BLaER1 (cell line): Measurements from ENCODE around the gene TTF1.

Experiments used
- H3K27ac ChIP-seq: shearing (Covaris generic); formaldehyde crosslinking; 2 replicates; pipeline ENCODE4 v1.8.1; 2022
- H3K27me3 ChIP-seq: shearing (Covaris generic); formaldehyde crosslinking; 2 replicates; pipeline ENCODE4 v1.8.1; 2022
- H3K36me3 ChIP-seq: shearing (Covaris generic); formaldehyde crosslinking; 2 replicates; pipeline ENCODE4 v1.8.1; 2022
- H3K4me1 ChIP-seq: shearing (Covaris generic); formaldehyde crosslinking; 2 replicates; pipeline ENCODE4 v1.8.1; 2022
- H3K4me2 ChIP-seq: shearing (Covaris generic); formaldehyde crosslinking; 2 replicates; pipeline ENCODE4 v1.8.1; 2022
- H3K4me3 ChIP-seq: shearing (Covaris generic); formaldehyde crosslinking; 2 replicates; pipeline ENCODE4 v1.8.1; 2022
- H3K9ac ChIP-seq: shearing (Covaris generic); formaldehyde crosslinking; 2 replicates; pipeline ENCODE4 v1.8.1; 2022
- H3K9me3 ChIP-seq: shearing (Covaris generic); formaldehyde crosslinking; 2 replicates; pipeline ENCODE4 v1.8.1; 2022
- H4K20me1 ChIP-seq: shearing (Covaris generic); formaldehyde crosslinking; 2 replicates; pipeline ENCODE4 v1.8.1; 2022
- Cebpa-rat ChIP-seq: shearing (Covaris generic); IDR thresholded peaks from 2 replicates; pipeline ENCODE4 v1.8.1; 2022

TTF1 gene

DNA sequence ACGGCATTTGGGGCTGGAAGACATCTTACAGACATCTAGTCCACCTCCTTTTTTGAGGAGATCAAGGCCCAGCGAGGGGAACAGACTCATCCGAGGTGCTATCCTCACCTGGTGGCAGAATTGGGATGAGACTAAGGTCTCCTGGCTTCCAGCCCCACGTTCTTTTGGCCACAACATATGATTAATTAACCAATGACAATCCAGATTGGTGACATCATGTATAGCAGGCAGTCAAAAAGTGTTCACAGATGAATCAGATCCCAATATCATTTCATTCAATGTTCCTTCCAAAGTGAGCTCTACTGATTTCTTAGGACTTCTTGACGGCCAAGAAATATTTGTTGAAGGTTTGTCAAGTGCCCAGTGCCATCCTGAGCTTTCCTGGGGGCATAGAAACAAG lies 7.3 kb upstream of the TTF1 start:
- Histone ChIP-seq H4K20me1 (peaks cover 14% of the 10 kb centered on the region), H3K9me3 (no peaks in the 10 kb centered on the region), H3K4me2 (no peak overlapping the region), H3K9ac (no peak overlapping the region), H3K4me3 (no peak overlapping the region), H3K27me3 (peaks cover 26% of the 10 kb centered on the region), H3K36me3 (no peaks in the 10 kb centered on the region), H3K27ac (no peak overlapping the region), H3K4me1 (peaks cover 37% of the 10 kb centered on the region)
- no peak for TF ChIP-seq Cebpa-rat

DNA sequence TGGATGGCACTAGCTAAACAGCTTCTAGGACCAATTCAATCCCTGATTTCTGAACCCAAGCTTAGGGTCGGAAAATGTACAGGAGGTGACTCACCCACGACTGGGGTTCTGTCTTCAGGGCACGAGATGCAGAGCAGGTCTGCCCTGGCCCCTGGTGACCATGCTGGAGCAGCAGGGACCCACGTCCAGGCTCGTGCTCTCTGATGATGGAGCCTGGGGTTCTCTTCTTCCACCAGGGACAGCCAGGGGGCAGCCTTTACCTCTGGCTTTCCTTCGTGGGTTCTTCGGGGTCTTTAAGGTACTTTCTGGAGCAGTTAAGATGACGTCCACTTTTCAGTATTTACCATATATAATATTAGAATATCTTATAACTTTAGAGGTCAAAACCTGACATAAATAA lies 5.4 kb upstream of the TTF1 start:
- Histone ChIP-seq H3K4me2 (peak overlapping the region; percentile 35; the same call in 1 of the 2 replicates), H3K4me3 (no peak overlapping the region), H3K4me1 (peaks cover 37% of the 10 kb centered on the region), H3K9ac (no peak overlapping the region), H3K27me3 (peaks cover 30% of the 10 kb centered on the region), H4K20me1 (peaks cover 14% of the 10 kb centered on the region), H3K9me3 (no peaks in the 10 kb centered on the region), H3K36me3 (no peaks in the 10 kb centered on the region), H3K27ac (no peak overlapping the region)
- no peak for TF ChIP-seq Cebpa-rat

DNA sequence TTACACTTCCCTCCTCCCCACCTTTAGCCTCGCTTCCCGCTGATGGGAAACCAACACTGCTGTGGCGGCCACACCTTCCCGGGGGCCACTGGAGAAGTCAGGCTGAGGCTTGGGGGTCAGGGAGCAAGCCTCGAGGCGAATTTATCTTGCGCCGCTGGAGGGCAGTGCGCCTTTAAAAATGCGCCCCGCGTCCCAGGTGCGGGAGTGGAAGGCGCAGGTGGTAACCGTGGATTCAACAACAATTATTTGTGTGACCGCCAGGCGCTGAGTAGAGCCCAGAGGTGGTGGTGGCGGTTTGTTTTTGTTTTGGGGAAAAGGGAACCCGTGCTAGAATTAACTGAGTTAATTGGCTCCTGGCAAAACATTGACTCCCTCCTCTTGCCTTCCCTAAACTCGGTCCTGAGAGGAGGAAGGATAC lies 4.5 kb upstream of the TTF1 start:
- Histone ChIP-seq H4K20me1 (peaks cover 14% of the 10 kb centered on the region), H3K9me3 (no peaks in the 10 kb centered on the region), H3K4me3 (peak overlapping the region; percentile 66), H3K4me1 (peaks cover 42% of the 10 kb centered on the region), H3K27ac (no peak overlapping the region), H3K4me2 (peak overlapping the region; percentile 98), H3K27me3 (peaks cover 30% of the 10 kb centered on the region), H3K9ac (no peak overlapping the region), H3K36me3 (no peaks in the 10 kb centered on the region)
- no peak for TF ChIP-seq Cebpa-rat

- Histone ChIP-seq H3K27me3 (peaks cover 30% of the 10 kb centered on the region), H3K36me3 (no peaks in the 10 kb centered on the region), H4K20me1 (peaks cover 14% of the 10 kb centered on the region), H3K9ac (no peak overlapping the region), H3K27ac (no peak overlapping the region), H3K4me3 (peak overlapping the region; percentile 66), H3K4me2 (peak overlapping the region; percentile 98), H3K4me1 (peaks cover 42% of the 10 kb centered on the region), H3K9me3 (no peaks in the 10 kb centered on the region)
- TF ChIP-seq Cebpa-rat = no peak
Observed at GRCh38 chr9:132410642-132411041, 4.0 kb upstream of the TTF1 start.

GRCh38 chr9:132409828-132410528 lies 3.3 kb upstream of the TTF1 start, which contains the start of gene CFAP77:
TSS of gene CFAP77 (plus strand) at chr9:132410211. CDS start at chr9:132410272, 61 bp downstream.
- H3K27me3 ChIP-seq = peaks cover 25% of the 10 kb centered on the region
- peak within 1 kb of the TSS; percentile 82 for H3K9ac ChIP-seq
- H3K4me2 ChIP-seq = peak within 1 kb of the TSS; percentile 98
- no peak for TF ChIP-seq Cebpa-rat
- no peaks in the 10 kb centered on the region for H3K9me3 ChIP-seq
- peaks cover 42% of the 10 kb centered on the region for H3K4me1 ChIP-seq
- peak within 1 kb of the TSS; percentile 66 for H3K4me3 ChIP-seq
- peaks cover 14% of the 10 kb centered on the region for H4K20me1 ChIP-seq
- H3K36me3 ChIP-seq = no peaks in the 10 kb centered on the region
- peak within 1 kb of the TSS; percentile 83 for H3K27ac ChIP-seq

DNA sequence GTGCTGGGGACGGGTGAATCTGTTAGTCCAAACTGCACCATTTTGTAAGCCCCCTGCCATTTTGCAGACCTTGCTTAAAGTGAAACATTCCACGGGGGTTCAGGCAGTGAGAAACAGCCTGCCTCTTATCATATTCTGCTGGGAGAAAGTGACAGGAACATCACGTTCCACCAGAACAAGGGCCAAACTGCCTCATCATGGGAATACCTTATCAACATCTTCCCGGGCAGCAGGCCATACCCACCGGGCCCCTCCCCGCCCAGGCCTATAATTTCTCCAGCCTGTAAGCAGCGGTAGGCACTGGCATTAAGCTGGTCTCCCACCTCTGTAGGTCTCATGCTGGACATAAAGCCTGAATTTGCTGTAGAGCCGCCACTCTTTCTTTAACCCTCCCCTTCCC lies 1.9 kb upstream of the TTF1 start:
- no peaks in the 10 kb centered on the region for H3K9me3 ChIP-seq
- no peak for TF ChIP-seq Cebpa-rat
- H3K4me1 ChIP-seq = peaks cover 49% of the 10 kb centered on the region
- H3K27ac ChIP-seq = no peak overlapping the region
- H3K9ac ChIP-seq = no peak overlapping the region
- no peak overlapping the region for H3K4me2 ChIP-seq
- H3K36me3 ChIP-seq = no peaks in the 10 kb centered on the region
- H3K27me3 ChIP-seq = peaks cover 25% of the 10 kb centered on the region
- H4K20me1 ChIP-seq = peaks cover 14% of the 10 kb centered on the region
- no peak overlapping the region for H3K4me3 ChIP-seq

- peak overlapping the region; percentile 87; the same call in 1 of the 2 replicates for H3K4me3 ChIP-seq
- peaks cover 25% of the 10 kb centered on the region for H3K27me3 ChIP-seq
- H3K9ac ChIP-seq = peak overlapping the region; percentile 97; the same call in 1 of the 2 replicates
- TF ChIP-seq Cebpa-rat = no peak
- H3K4me1 ChIP-seq = peaks cover 59% of the 10 kb centered on the region
- no peak overlapping the region for H3K27ac ChIP-seq
- H3K9me3 ChIP-seq = no peaks in the 10 kb centered on the region
- H3K36me3 ChIP-seq = peaks cover 12% of the 10 kb centered on the region
- H3K4me2 ChIP-seq = peak overlapping the region; percentile 96
- peaks cover 16% of the 10 kb centered on the region for H4K20me1 ChIP-seq
Observed at GRCh38 chr9:132407196-132407595, 556 bp upstream of the TTF1 start.

DNA sequence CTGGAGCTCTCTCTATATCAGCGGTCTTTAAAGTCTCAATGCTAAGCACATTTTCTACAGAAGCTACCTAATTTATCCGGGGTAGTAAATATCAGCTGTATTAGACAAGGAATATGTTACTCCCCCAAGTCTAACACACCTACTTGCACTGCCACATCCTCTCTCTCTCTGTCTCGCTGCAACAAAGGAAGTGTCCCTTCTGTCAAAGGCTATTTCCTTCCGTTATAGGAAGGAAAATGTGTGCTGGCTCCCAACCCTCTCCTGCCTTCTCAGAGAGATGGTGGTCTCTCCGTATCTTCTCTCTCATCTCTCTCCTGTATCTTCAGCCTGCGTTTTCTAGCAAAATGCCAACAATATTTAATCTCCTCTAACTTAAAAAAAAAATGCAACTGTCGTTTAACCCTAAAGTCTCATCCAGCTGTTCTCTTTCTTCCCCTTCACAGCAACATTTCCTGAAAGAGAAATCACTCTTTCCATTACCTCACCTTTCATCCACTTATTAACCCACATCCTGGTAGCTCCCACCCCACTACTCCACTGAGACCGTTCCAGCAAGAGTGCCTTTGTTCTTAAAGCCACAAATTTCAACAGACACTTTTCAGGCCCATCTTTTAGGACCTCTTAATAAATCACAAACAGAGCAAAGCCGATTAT lies 2.3 kb downstream of the TTF1 start:
- H3K9ac ChIP-seq = peak overlapping the region; percentile 97
- no peaks in the 10 kb centered on the region for H3K9me3 ChIP-seq
- peaks cover 27% of the 10 kb centered on the region for H4K20me1 ChIP-seq
- peaks cover 40% of the 10 kb centered on the region for H3K36me3 ChIP-seq
- H3K4me2 ChIP-seq = peak overlapping the region; percentile 96
- TF ChIP-seq Cebpa-rat = no peak
- H3K27ac ChIP-seq = peak overlapping the region; percentile 93
- H3K4me3 ChIP-seq = peak overlapping the region; percentile 87
- H3K4me1 ChIP-seq = peaks cover 47% of the 10 kb centered on the region
- H3K27me3 ChIP-seq = peaks cover 7% of the 10 kb centered on the region

DNA sequence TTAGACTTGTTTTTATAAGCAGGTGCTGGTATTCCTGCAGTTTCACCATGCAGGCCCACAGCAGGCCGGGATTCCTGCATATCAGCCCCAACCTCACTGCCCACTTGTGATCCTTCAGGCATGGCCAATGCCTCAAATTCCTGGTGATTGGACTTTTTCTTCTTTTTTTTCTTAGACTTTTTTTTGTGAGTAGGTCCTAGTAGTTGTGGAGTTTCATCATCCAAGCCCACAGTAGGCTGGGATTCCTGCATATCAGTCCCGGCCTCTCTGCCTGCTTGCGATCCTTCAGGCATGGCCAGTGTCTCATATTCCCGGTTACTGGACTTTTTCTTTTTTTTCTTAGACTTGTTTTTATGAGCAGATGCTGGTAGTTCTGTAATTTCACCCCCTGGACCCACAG lies 4.8 kb downstream of the TTF1 start:
- TF ChIP-seq Cebpa-rat = no peak
- Histone ChIP-seq H3K4me2 (peak overlapping the region; percentile 96), H3K36me3 (peaks cover 65% of the 10 kb centered on the region), H3K9ac (no peak overlapping the region; the same call in 1 of the 2 replicates), H3K9me3 (no peaks in the 10 kb centered on the region), H3K4me1 (peaks cover 51% of the 10 kb centered on the region), H3K27ac (peak overlapping the region; percentile 93), H3K27me3 (no peaks in the 10 kb centered on the region), H3K4me3 (no peak overlapping the region), H4K20me1 (peaks cover 39% of the 10 kb centered on the region)

DNA sequence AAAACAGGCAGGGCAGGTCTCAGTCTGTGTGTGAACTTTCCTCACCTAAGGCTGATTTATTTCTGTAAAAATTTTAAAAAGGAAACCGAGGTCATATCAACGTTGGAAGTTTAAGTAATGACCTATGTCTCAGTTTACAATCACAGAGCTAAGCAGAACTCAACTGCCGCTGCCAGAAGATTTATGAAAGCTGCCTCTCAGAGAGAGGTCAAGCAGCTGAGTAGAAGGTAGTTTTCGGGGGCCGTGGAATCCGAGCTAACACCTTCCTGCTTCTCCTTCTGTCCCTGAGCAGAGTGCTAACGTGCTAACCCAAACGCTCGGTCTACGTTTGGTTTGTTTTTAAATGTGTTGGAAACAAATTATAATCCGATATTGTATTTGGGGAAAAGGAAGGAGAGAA lies 11.1 kb downstream of the TTF1 start:
- Histone ChIP-seq H3K9ac (no peak overlapping the region), H3K27ac (no peak overlapping the region), H3K9me3 (no peaks in the 10 kb centered on the region), H3K4me2 (no peak overlapping the region), H3K27me3 (no peaks in the 10 kb centered on the region), H3K4me1 (peaks cover 18% of the 10 kb centered on the region), H3K36me3 (peaks cover 100% of the 10 kb centered on the region), H3K4me3 (no peak overlapping the region), H4K20me1 (peaks cover 56% of the 10 kb centered on the region)
- no peak for TF ChIP-seq Cebpa-rat
